GM20000 (cell line): ENCODE measurements around the gene EFEMP1.

ENCODE experiments used
- DNase-seq: peaks from one replicate; pipeline ENCODE4 v3.0.0; 2012; ENCODE audit warnings: low spot score
- CTCF ChIP-seq: IDR thresholded peaks from 2 replicates; pipeline ENCODE4 v1.5.1; 2012; ENCODE audit warnings: mild to moderate bottlenecking, control low read depth; ENCODE audit errors: extremely low read depth, missing control alignments

EFEMP1 gene

GRCh38 chr2:55880416-55881143, 43.0 kb downstream of the EFEMP1 start:
- no peak for DNase-seq
- no peak for TF ChIP-seq CTCF

- DNase-seq: no peak
- no peak for TF ChIP-seq CTCF
Measured at GRCh38 chr2:55879976-55880375, 43.6 kb downstream of the EFEMP1 start.

- TF ChIP-seq CTCF: no peak
- no peak for DNase-seq
Measured at GRCh38 chr2:55877087-55877436, 46.5 kb downstream of the EFEMP1 start.

- TF ChIP-seq CTCF: no peak
Measured at GRCh38 chr2:55876429-55877086, 47.0 kb downstream of the EFEMP1 start.

GRCh38 chr2:55875434-55876135, 48.0 kb downstream of the EFEMP1 start:
- no peak for DNase-seq
- TF ChIP-seq CTCF: no peak

More at GRCh38 chr2:55876429-55877086, 47.0 kb downstream of the EFEMP1 start:
- no peak for DNase-seq

GRCh38 chr2:55874338-55874737, 49.2 kb downstream of the EFEMP1 start:
- no peak for DNase-seq
- no peak for TF ChIP-seq CTCF

- no peak for TF ChIP-seq CTCF
- DNase-seq: no peak
Measured at GRCh38 chr2:55871637-55872036, 51.9 kb downstream of the EFEMP1 start.
